HEK293 (cell line): ENCODE results near the gene ARHGEF11.

ENCODE experiments used
- CTCF ChIA-PET: fragments of 350-600 bp; formaldehyde crosslinking; extraction: SDS; loops from one replicate; lab custom pipeline; 2021; ENCODE audit warnings: antibody characterized with exemption; lab: Yijun Ruan, JAX
- POLR2A ChIA-PET: fragments of 300-600 bp; formaldehyde crosslinking; extraction: SDS; loops from one replicate; lab custom pipeline; 2020; ENCODE audit warnings: antibody characterized with exemption, inconsistent platforms; lab: Yijun Ruan, JAX
- H3K27ac ChIP-seq: fragments of 200-500 bp; sonication (Bioruptor generic); 2 replicates; pipeline ENCODE4 v1.5.1; 2014; ENCODE audit warnings: low read depth, low read length, control low read depth, inconsistent platforms; ENCODE audit errors: extremely low read depth
- H3K36me3 ChIP-seq, 2 experiments: fragments of 200-500 bp in 1 of 2; sonication (Bioruptor generic) in 1 of 2; 1 replicate in 1 of 2; 2 replicates in 1 of 2; pipeline ENCODE4 v1.5.1; 2014 to 2017; ENCODE audit warnings: inconsistent platforms in 2 of 2, low read length in 2 of 2; ENCODE audit not compliant: control insufficient read depth in 2 of 2, insufficient read depth in 1 of 2
- H3K4me1 ChIP-seq: fragments of 200-500 bp; sonication (Bioruptor generic); 2 replicates; pipeline ENCODE4 v1.5.1; 2014; ENCODE audit warnings: mild to moderate bottlenecking, low read length, inconsistent platforms; ENCODE audit not compliant: control insufficient read depth, insufficient read depth
- H3K4me3 ChIP-seq: 2 replicates; pipeline ENCODE4 v1.5.1; 2011; ENCODE audit warnings: low read depth, mild to moderate bottlenecking, control low read depth, low read length, moderate library complexity
- H3K9me3 ChIP-seq: fragments of 200-500 bp; sonication (Bioruptor generic); 2 replicates; pipeline ENCODE4 v1.5.1; 2014; ENCODE audit warnings: low read depth, low read length, inconsistent platforms; ENCODE audit not compliant: control insufficient read depth, insufficient read depth
- AEBP2 ChIP-seq: fragments of 450-650 bp; formaldehyde crosslinking; IDR thresholded peaks from 2 replicates; pipeline ENCODE4 v1.5.1; 2016; ENCODE audit warnings: missing biosample characterization, missing genetic modification characterization, borderline replicate concordance
- IKZF3 ChIP-seq: fragments of 450-650 bp; IDR thresholded peaks from 2 replicates; pipeline ENCODE4 v1.5.0; 2018; ENCODE audit warnings: missing biosample characterization, mild to moderate bottlenecking, missing genetic modification characterization, moderate library complexity
- SALL2 ChIP-seq: fragments of 450-650 bp; formaldehyde crosslinking; IDR thresholded peaks from 2 replicates; pipeline ENCODE4 v1.5.0; 2017; ENCODE audit warnings: missing biosample characterization, mild to moderate bottlenecking, missing genetic modification characterization, borderline replicate concordance
- ZBTB11 ChIP-seq: fragments of 450-650 bp; formaldehyde crosslinking; conservative IDR thresholded peaks from 2 replicates; pipeline ENCODE4 v1.5.1; 2016; ENCODE audit warnings: low read depth, missing biosample characterization, missing genetic modification characterization
- ZIC2 ChIP-seq: fragments of 450-650 bp; formaldehyde crosslinking; IDR thresholded peaks from 2 replicates; pipeline ENCODE4 v1.5.1; 2016; ENCODE audit warnings: missing biosample characterization, missing genetic modification characterization
- ZNF132 ChIP-seq: fragments of 450-650 bp; formaldehyde crosslinking; IDR thresholded peaks from 2 replicates; pipeline ENCODE4 v1.5.1; 2017; ENCODE audit warnings: missing biosample characterization, missing genetic modification characterization, borderline replicate concordance
- ZNF184 ChIP-seq: fragments of 450-650 bp; IDR thresholded peaks from 2 replicates; pipeline ENCODE4 v1.5.1; 2018; ENCODE audit warnings: missing biosample characterization, mild to moderate bottlenecking, missing genetic modification characterization
- ZNF26 ChIP-seq: fragments of 450-650 bp; formaldehyde crosslinking; IDR thresholded peaks from 2 replicates; pipeline ENCODE4 v1.5.1; 2016; ENCODE audit warnings: missing biosample characterization, missing genetic modification characterization
- ZNF266 ChIP-seq: fragments of 450-650 bp; formaldehyde crosslinking; IDR thresholded peaks from 2 replicates; pipeline ENCODE4 v1.5.1; 2016; ENCODE audit warnings: missing biosample characterization, missing genetic modification characterization, low read depth
- ZNF341 ChIP-seq: fragments of 450-650 bp; formaldehyde crosslinking; IDR thresholded peaks from 2 replicates; pipeline ENCODE4; 2016; ENCODE audit warnings: low read depth, missing biosample characterization, missing genetic modification characterization
- ZNF354C ChIP-seq: fragments of 450-650 bp; formaldehyde crosslinking; IDR thresholded peaks from 2 replicates; pipeline ENCODE4 v1.5.1; 2016; ENCODE audit warnings: missing biosample characterization, missing genetic modification characterization, low read depth, borderline replicate concordance
- ZNF423 ChIP-seq: fragments of 450-650 bp; formaldehyde crosslinking; IDR thresholded peaks from 2 replicates; pipeline ENCODE4 v1.5.1; 2016; ENCODE audit warnings: missing biosample characterization, missing genetic modification characterization
- ZNF513 ChIP-seq: fragments of 450-650 bp; IDR thresholded peaks from 2 replicates; pipeline ENCODE4 v1.5.1; 2018; ENCODE audit warnings: missing biosample characterization, missing genetic modification characterization
- ZNF529 ChIP-seq: fragments of 450-650 bp; formaldehyde crosslinking; IDR thresholded peaks from 2 replicates; pipeline ENCODE4 v1.5.1; 2017; ENCODE audit warnings: missing genetic modification characterization, missing biosample characterization; ENCODE audit not compliant: insufficient replicate concordance
- ZNF692 ChIP-seq: fragments of 450-650 bp; formaldehyde crosslinking; IDR thresholded peaks from 2 replicates; pipeline ENCODE4 v1.5.1; 2016; ENCODE audit warnings: missing biosample characterization, missing genetic modification characterization
- ZNF768 ChIP-seq: fragments of 450-650 bp; formaldehyde crosslinking; IDR thresholded peaks from 2 replicates; pipeline ENCODE4 v1.5.1; 2018; ENCODE audit warnings: missing biosample characterization, mild to moderate bottlenecking, missing genetic modification characterization
- ZNF776 ChIP-seq: fragments of 450-650 bp; formaldehyde crosslinking; IDR thresholded peaks from 2 replicates; pipeline ENCODE4 v1.5.0; 2017; ENCODE audit warnings: missing biosample characterization, missing genetic modification characterization, borderline replicate concordance
- ZNF785 ChIP-seq: fragments of 450-650 bp; formaldehyde crosslinking; IDR thresholded peaks from 2 replicates; pipeline ENCODE4 v1.5.1; 2016; ENCODE audit warnings: missing biosample characterization, missing genetic modification characterization
- ZNF843 ChIP-seq: fragments of 450-650 bp; formaldehyde crosslinking; IDR thresholded peaks from 2 replicates; pipeline ENCODE4 v1.5.1; 2016; ENCODE audit warnings: missing biosample characterization, missing genetic modification characterization
- ZSCAN4 ChIP-seq: fragments of 450-650 bp; formaldehyde crosslinking; IDR thresholded peaks from 2 replicates; pipeline ENCODE4 v1.5.1; 2017; ENCODE audit warnings: missing biosample characterization, missing genetic modification characterization

The ARHGEF11 gene

GRCh38 chr1:157004806-157005205, 40.7 kb downstream of the ARHGEF11 start:
- H3K36me3 ChIP-seq = no peaks in the 10 kb centered on the region
- TF ChIP-seq ZNF776 = no peak
- no peak for TF ChIP-seq ZNF132 (tag by site-specific recombination)
- no peak for TF ChIP-seq ZNF341 (tag by site-specific recombination)
- no peak for TF ChIP-seq ZBTB11
- no peak for TF ChIP-seq ZSCAN4 (tag by site-specific recombination)
- TF ChIP-seq ZNF184 (tag by site-specific recombination) = no peak
- no peak for TF ChIP-seq SALL2 (tag by site-specific recombination)
- no peak for TF ChIP-seq ZNF354C (tag by site-specific recombination)
- TF ChIP-seq ZNF423 (tag by site-specific recombination) = no peak
- no peak for TF ChIP-seq ZNF843 (tag by site-specific recombination)
- TF ChIP-seq IKZF3 (tag by site-specific recombination) = no peak
- no peak for TF ChIP-seq ZNF692 (tag by site-specific recombination)
- no peak for TF ChIP-seq ZNF26 (tag by site-specific recombination)
- TF ChIP-seq, all 188 proteins: peak for 0
- POLR2A ChIA-PET = no interaction called here
- CTCF ChIA-PET = interaction anchor here (0.8 kb wide), 1 partner anchor 39 kb away, joined by 3 read pairs; no protein-coding TSS in a partner anchor
- Histone ChIP-seq H3K4me1 (no peaks in the 10 kb centered on the region), H3K27ac (no peak overlapping the region), H3K9me3 (no peaks in the 10 kb centered on the region), H3K4me3 (no peak overlapping the region)

GRCh38 chr1:157004327-157004726, 41.2 kb downstream of the ARHGEF11 start:
- H3K36me3 ChIP-seq = no peaks in the 10 kb centered on the region
- CTCF ChIA-PET = interaction anchor here (0.5 to 1.0 kb wide), 4 partner anchors 39 to 1827 kb away, joined by 3 read pairs; no protein-coding TSS in a partner anchor
- H3K27ac ChIP-seq = no peak overlapping the region
- H3K4me1 ChIP-seq = no peaks in the 10 kb centered on the region
- no peak overlapping the region for H3K4me3 ChIP-seq
- POLR2A ChIA-PET = no interaction called here
- no peaks in the 10 kb centered on the region for H3K9me3 ChIP-seq
- no peak for TF ChIP-seq ZNF785 (tag by site-specific recombination)
- no peak for TF ChIP-seq ZNF768
- TF ChIP-seq ZBTB11 = no peak
- no peak for TF ChIP-seq ZNF266 (tag by site-specific recombination)
- no peak for TF ChIP-seq ZNF529
- TF ChIP-seq ZIC2 (tag by site-specific recombination) = no peak
- no peak for TF ChIP-seq AEBP2
- TF ChIP-seq ZNF513 (tag by site-specific recombination) = no peak
